ENCODE data around the gene IQGAP2. TPM values are rescaled to one million over a fixed set of nuclear protein-coding genes. Genes with fewer than 3 reads are reported as not detected.

Gene IQGAP2
- total RNA-seq, 1 donor = 0.36 TPM

DNA sequence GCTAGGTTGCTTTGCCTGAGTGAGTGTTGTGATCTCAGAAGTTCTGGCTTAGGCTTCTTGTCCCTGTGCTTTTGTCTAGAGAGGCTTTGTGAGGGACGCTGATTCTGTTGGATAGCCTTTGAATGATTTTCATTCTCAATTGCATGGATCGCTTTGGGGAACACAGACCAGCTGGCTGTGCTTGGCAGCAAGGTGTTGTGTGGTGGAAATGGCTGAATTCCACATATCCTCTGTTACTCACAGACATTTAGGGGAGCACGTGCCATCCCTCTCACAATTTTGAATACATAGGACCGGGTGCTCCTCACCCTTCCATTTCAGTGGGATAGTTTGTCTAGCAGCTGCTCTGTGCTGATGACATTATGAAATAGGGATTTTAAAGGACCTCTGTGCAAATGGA is 76.2 kb downstream of the IQGAP2 start:
- H3K27me3 ChIP-seq (ENCODE audit: insufficient read depth, low read length) = no peaks in the 10 kb centered on the region
- no peak overlapping the region for H2AFZ ChIP-seq (ENCODE audit: low read length)
- H3K36me3 ChIP-seq (ENCODE audit: insufficient read depth, low read length) = no peaks in the 10 kb centered on the region
- no peak for DNase-seq (ENCODE audit: insufficient read length, low spot score, missing footprints)
- TF ChIP-seq, protein P1, sequence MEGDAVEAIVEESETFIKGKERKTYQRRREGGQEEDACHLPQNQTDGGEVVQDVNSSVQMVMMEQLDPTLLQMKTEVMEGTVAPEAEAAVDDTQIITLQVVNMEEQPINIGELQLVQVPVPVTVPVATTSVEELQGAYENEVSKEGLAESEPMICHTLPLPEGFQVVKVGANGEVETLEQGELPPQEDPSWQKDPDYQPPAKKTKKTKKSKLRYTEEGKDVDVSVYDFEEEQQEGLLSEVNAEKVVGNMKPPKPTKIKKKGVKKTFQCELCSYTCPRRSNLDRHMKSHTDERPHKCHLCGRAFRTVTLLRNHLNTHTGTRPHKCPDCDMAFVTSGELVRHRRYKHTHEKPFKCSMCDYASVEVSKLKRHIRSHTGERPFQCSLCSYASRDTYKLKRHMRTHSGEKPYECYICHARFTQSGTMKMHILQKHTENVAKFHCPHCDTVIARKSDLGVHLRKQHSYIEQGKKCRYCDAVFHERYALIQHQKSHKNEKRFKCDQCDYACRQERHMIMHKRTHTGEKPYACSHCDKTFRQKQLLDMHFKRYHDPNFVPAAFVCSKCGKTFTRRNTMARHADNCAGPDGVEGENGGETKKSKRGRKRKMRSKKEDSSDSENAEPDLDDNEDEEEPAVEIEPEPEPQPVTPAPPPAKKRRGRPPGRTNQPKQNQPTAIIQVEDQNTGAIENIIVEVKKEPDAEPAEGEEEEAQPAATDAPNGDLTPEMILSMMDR (IDR thresholded peaks at IDR 0.05; ENCODE audit: extremely low read depth, low read depth, low read length) = no peak
- H3K27ac ChIP-seq (ENCODE audit: low read depth, low read length) = no peak overlapping the region
- H3K4me3 ChIP-seq (ENCODE audit: insufficient read depth, low read length) = no peak overlapping the region
- no peaks in the 10 kb centered on the region for H3K79me2 ChIP-seq (ENCODE audit: insufficient read depth, low read length)
- no peaks in the 10 kb centered on the region for H3K4me1 ChIP-seq (ENCODE audit: insufficient read depth, low read length)
- H3K9me3 ChIP-seq (ENCODE audit: low read depth, low read length) = no peaks in the 10 kb centered on the region
- no peaks in the 10 kb centered on the region for H4K20me1 ChIP-seq (ENCODE audit: insufficient read depth, low read length)
- H3K4me2 ChIP-seq (ENCODE audit: insufficient read depth, low read length) = no peak overlapping the region

DNA sequence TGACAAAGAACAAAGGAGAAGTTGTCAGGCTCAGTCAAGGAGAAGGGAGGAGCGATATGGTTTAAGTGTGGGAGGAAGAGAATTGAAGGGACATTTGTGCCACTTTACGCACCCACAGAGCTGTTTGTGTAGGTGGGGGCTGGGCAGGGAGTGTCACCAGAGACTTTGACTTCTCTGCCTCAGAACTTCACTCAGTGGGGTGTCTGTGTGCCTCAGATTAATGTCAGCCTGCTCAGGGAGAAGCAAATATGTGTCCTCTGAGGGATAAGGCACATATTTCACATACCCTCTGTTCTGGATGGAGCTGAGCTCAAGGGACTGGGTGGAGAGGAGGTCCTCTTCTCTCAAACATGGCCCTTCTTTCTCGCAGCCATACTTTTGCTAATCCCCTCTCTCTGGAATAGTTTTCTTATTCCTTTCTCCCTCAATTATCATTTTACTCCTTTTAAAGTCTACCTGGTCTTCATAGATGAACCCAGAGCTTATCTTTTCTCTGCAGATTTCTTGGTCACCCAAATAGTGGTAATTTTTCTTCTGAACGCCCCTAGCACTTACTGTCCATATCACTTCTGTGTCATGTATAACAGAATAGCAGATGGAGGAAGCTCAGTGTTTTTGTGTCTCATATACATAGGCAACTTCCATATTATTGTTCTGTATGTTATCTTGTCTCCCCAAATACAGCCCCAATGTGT is 77.0 kb downstream of the IQGAP2 start:
- H3K27ac ChIP-seq (ENCODE audit: low read depth, low read length) = no peak overlapping the region
- H3K79me2 ChIP-seq (ENCODE audit: insufficient read depth, low read length) = no peaks in the 10 kb centered on the region
- no peak for DNase-seq (ENCODE audit: insufficient read length, low spot score, missing footprints)
- TF ChIP-seq, protein P1 (IDR thresholded peaks at IDR 0.05; ENCODE audit: extremely low read depth, low read depth, low read length) = no peak
- no peak overlapping the region for H3K4me3 ChIP-seq (ENCODE audit: insufficient read depth, low read length)
- no peak overlapping the region for H3K4me2 ChIP-seq (ENCODE audit: insufficient read depth, low read length)
- no peaks in the 10 kb centered on the region for H3K27me3 ChIP-seq (ENCODE audit: insufficient read depth, low read length)
- H4K20me1 ChIP-seq (ENCODE audit: insufficient read depth, low read length) = no peaks in the 10 kb centered on the region
- H3K4me1 ChIP-seq (ENCODE audit: insufficient read depth, low read length) = no peaks in the 10 kb centered on the region
- H3K36me3 ChIP-seq (ENCODE audit: insufficient read depth, low read length) = no peaks in the 10 kb centered on the region
- H3K9me3 ChIP-seq (ENCODE audit: low read depth, low read length) = no peaks in the 10 kb centered on the region
- H2AFZ ChIP-seq (ENCODE audit: low read length) = no peak overlapping the region

DNA sequence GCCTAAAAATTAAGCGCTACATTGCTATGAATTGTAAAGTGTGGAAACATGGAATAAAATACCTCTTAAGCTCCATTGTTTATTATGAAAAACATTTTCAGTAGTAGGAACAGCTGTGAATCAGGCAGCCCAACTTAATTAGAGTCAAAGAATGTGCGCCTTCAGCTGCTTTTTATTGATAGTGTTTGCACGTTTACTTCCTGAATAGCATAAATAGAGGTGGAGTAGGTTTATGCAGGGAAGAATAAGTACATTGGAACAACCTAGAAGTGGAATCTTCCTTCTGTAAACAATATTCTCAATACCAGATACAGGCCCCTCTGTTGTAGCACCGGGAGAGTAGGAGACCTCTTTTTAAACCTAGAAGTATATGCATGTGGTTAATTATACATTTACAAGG is 79.9 kb downstream of the IQGAP2 start:
- no peaks in the 10 kb centered on the region for H3K9me3 ChIP-seq (ENCODE audit: low read depth, low read length)
- no peak overlapping the region for H3K4me3 ChIP-seq (ENCODE audit: insufficient read depth, low read length)
- H3K4me2 ChIP-seq (ENCODE audit: insufficient read depth, low read length) = no peak overlapping the region
- no peaks in the 10 kb centered on the region for H3K4me1 ChIP-seq (ENCODE audit: insufficient read depth, low read length)
- H3K27me3 ChIP-seq (ENCODE audit: insufficient read depth, low read length) = no peaks in the 10 kb centered on the region
- no peaks in the 10 kb centered on the region for H3K79me2 ChIP-seq (ENCODE audit: insufficient read depth, low read length)
- no peaks in the 10 kb centered on the region for H3K36me3 ChIP-seq (ENCODE audit: insufficient read depth, low read length)
- TF ChIP-seq, protein P1 (IDR thresholded peaks at IDR 0.05; ENCODE audit: extremely low read depth, low read depth, low read length) = no peak
- no peak overlapping the region for H2AFZ ChIP-seq (ENCODE audit: low read length)
- no peak for DNase-seq (ENCODE audit: insufficient read length, low spot score, missing footprints)
- no peaks in the 10 kb centered on the region for H4K20me1 ChIP-seq (ENCODE audit: insufficient read depth, low read length)
- no peak overlapping the region for H3K27ac ChIP-seq (ENCODE audit: low read depth, low read length)

DNA sequence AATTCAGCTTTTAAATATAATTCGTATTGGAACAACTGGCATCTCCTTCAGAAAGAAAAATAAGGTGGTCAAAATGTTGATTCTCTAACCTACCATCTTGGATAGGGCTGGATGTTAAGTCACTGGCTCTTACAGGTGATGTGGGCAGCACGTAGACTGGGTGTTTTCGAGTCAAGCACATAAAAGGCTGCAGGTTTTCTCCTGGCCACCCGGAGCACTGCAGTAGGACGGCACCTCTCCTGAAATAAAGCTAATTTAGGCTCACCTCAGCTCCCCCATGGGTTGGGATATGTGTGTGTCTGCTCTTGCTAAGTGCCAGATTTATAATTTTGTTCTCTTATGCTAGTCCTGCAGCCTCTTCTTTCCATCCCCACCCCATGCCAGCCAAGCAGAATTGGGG is 80.3 kb downstream of the IQGAP2 start:
- Histone ChIP-seq H3K36me3 (ENCODE audit: insufficient read depth, low read length) (no peaks in the 10 kb centered on the region), H4K20me1 (ENCODE audit: insufficient read depth, low read length) (no peaks in the 10 kb centered on the region), H3K4me2 (ENCODE audit: insufficient read depth, low read length) (no peak overlapping the region), H3K4me1 (ENCODE audit: insufficient read depth, low read length) (no peaks in the 10 kb centered on the region), H3K27ac (ENCODE audit: low read depth, low read length) (no peak overlapping the region), H3K79me2 (ENCODE audit: insufficient read depth, low read length) (no peaks in the 10 kb centered on the region), H3K4me3 (ENCODE audit: insufficient read depth, low read length) (no peak overlapping the region), H2AFZ (ENCODE audit: low read length) (no peak overlapping the region), H3K9me3 (ENCODE audit: low read depth, low read length) (no peaks in the 10 kb centered on the region), H3K27me3 (ENCODE audit: insufficient read depth, low read length) (no peaks in the 10 kb centered on the region)
- TF ChIP-seq, protein P1 (IDR thresholded peaks at IDR 0.05; ENCODE audit: extremely low read depth, low read depth, low read length) = no peak
- no peak for DNase-seq (ENCODE audit: insufficient read length, low spot score, missing footprints)

Data from osteoblast (primary cell).